ENCODE data around the gene HOXC9.

The HOXC9 gene

DNA sequence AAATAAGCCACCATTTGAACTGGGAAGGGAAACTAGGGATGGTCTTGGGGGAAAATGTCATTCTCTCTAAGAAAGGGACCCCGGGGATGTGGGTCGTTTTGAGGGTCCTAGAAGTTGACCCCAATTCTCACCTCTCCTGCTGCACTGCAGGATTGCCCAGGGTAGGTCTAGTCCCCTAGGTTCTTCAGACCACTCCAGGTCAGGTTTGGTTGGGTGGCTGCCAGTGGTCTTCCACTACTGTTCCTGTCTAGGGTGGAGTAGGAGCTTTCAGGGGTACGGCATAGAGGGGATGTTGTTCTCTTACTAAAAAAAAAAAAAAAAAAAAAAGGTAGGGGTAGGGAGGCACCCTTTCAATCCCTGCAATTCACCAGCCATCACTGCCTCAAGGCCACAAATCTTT is 16.1 kb downstream of the HOXC9 start:
- no peak for DNase-seq

DNA sequence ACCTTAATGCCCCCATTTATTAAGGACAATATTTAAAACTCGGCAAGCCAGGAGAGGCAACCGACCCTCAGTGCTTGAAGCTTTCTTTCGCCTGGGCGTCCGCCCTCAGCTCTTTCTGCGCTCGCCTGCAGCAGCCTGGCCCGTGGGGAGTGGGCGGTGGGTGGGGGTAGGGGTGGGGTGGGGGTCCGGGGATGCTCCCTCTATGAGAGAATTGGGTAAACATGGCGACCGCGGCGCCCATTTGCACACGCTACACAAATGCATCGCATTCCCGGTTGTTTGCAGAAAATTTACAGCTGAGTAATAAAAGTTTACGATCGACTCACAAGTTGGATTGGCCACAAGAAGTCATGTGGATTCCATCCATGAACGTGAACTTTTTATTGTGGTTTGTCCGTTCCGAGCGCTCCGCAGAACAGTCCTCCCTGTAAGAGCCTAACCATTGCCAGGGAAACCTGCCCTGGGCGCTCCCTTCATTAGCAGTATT is 16.6 kb downstream of the HOXC9 start:
- DNase-seq, result no peak

GRCh38 chr12:54017027-54017788 is 17.2 kb downstream of the HOXC9 start:
- no peak for DNase-seq

- peak; percentile 71 for DNase-seq
Observed at GRCh38 chr12:54017878-54018467, 18.0 kb downstream of the HOXC9 start.

- no peak for DNase-seq
Observed at GRCh38 chr12:54018468-54018984, 18.6 kb downstream of the HOXC9 start.

GRCh38 chr12:54019091-54019811 is 19.3 kb downstream of the HOXC9 start:
- no peak for DNase-seq

GRCh38 chr12:54019924-54020590 is 20.1 kb downstream of the HOXC9 start:
- DNase-seq, result no peak

GRCh38 chr12:54020591-54021405 is 20.8 kb downstream of the HOXC9 start:
- no peak for DNase-seq

- DNase-seq, result no peak
Observed at GRCh38 chr12:54021432-54022013, 21.6 kb downstream of the HOXC9 start.

DNA sequence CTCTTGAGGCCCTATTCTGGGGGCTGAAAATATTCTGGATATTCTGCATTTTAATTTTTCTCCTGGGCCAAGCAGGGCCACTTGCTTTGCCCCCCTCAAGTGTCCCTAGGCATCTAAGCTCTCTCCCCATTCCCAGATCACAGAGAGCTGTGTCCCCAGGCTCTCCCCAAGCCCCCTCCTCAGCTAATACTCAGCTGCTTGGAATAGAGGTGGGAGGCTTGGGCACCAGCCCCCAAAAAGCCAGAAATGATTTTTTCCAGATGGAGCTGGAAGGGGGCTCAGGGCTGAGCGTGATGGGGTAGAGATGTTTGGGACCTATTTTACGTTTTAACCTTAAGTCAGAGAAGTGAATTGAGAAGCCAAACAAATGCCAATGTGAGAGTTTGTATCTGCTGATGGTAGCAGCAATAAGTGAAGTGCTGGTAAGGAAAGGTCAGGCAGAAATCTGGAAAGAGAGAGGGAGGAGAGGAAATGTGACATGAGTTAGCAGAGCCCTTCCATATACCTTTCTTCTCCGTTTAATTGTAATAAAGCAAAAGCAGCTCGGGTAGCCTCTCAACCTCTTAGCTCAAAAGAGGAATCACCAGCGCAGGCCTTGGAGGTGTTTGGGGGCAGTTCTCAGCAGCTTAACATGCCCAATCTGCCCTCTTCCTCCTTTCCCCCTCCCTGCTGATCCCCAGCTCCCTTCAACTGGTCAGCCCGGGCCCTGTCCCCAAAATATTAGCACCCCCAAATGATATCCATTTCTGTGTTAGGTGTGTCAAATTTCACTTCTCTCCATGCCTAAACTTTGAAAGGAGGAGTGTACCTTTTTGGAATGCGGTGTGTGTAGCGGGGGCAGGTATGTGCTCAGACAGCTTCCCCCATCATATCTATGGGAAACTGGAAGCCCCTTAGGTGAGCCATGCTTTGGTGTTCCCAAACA is 23.3 kb downstream of the HOXC9 start:
- DNase-seq, result no peak

DNA sequence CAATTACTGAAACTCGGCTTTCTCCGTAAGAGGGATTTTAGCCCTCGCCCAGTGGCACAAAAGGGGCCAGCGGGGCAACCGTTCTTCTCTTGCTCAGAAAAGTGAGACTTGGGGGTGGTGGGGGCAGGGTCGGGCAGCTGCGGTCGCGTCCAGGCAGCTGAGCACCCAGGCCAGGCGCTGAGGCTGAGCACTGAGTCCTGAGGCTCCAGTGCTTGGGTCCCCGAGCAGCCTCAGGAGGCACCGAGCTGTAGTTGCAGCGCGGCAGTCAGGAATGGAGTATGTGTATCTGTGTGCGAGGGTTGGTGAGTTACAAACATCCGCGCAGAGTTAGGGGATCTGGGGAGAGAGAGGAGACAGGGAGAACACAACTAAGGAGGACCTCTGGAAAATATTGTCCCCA is 24.2 kb downstream of the HOXC9 start:
- DNase-seq, result no peak

GRCh38 chr12:54024581-54025305 is 24.8 kb downstream of the HOXC9 start:
- DNase-seq, result no peak

DNA sequence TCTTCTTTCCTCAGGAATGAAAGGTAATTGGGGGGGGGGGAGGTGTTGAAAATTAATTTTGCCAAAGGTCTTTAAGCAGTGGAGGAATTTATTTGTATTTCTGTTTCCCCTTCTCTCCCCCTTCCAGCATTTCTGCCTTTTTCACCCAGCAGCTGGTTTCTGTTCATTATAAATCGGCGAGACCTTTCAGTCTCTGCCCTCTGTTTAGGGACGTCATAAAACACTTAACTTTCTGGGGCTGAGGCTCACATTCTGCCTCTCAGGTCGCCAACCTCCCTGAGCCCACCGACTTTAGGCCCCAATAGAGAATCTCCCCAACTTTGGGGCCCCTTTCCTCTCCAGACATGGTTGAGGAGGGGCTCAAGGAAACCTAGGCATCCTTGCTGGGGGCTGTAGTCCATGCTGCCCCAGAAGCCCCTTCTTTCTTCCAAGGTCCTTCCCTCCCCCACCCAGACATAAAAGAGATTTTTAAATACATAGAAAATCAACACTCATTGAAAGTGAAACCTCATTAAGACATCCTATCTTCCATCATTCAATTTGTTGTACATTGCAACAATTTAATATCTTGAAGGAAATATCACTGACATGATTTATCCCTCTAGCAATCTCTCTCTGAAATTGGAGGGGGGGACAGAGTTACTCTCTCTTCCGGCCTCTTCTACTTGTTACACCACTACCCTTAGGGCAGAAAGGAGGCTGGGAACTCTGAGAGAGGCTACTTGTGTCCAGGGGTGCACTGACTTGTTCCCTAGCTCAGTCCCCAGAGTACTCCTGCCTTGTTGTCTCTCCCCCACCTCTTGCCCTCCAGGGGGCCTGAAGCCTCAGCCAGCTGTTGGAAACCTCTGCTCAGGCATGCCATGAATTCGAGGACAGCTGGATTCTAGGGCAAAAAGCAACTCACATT is 25.8 kb downstream of the HOXC9 start:
- DNase-seq, result no peak

DNA sequence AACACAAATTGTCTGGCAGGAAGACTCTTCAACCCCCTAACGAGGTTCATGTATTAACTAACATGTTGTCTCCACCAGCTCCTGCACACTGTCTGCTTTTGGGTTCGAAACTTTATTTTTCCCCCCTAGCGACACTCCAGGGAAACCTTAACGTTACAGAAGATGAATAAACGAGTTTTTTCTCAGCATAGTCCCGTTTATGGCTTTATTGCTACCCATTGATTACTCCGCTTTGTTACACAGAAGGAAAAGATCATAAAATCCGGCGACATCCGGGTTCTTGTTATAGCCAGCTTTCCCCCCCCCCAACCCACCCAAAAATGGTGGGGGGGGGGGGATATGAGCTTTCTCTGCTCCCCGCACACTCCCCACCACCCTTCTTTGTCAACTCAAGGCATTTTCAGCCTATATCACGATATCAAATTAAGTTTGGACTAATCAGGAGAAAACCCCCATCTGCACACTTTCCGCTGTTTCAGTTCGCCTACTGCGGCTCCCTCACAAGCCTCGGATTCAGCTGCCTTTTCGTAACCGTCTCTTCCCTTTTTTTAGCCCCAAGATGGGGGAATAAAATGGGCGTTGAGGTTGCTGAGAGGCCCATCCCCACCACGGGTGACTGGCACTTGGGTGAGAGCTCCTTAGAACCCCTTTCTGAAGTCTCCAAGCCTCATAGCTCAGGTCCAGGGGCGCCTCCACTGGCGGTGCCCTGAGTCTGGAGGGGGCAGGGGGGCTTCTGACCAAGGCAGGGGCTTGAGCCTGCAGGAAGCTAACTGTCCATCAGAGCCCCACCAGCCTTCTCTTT is 26.9 kb downstream of the HOXC9 start:
- no peak for DNase-seq

- DNase-seq, result no peak
Observed at GRCh38 chr12:54027442-54027786, 27.5 kb downstream of the HOXC9 start.

GRCh38 chr12:54028314-54029201 is 28.6 kb downstream of the HOXC9 start, which contains the start of gene HOXC6:
Gene HOXC6 (plus strand): TSS chr12:54028440. CDS start chr12:54028522, 82 bp downstream.
- no peak for DNase-seq
